Caco-2 (cell line): Measurements from ENCODE around the gene PCSK9. TPM values are rescaled to one million over a fixed set of nuclear protein-coding genes. Genes with fewer than 3 reads are reported as not detected.

Experiments used
- BruUV-seq: library from RNA; stranded (reverse); fragments of 400-500 nt; replicated peaks from 2 replicates; lab custom pipeline; 2021; lab: Mats Ljungman, UMichigan
- CTCF ChIA-PET: fragments of 300-600 bp; sonication (Branson Sonifier 250); formaldehyde crosslinking; loops from one replicate; lab custom pipeline; 2022; ENCODE audit warnings: antibody characterized with exemption; lab: Charles Lee
- POLR2A ChIA-PET: fragments of 300-600 bp; sonication (Branson Sonifier 250); formaldehyde crosslinking; loops from one replicate; lab custom pipeline; 2022; ENCODE audit warnings: antibody characterized with exemption; lab: Charles Lee
- DNase-seq, 2 experiments: peaks; one replicate each; pipeline versions ENCODE4 v3.0.0 to v3.0.0-alpha.2; 2020 to 2022
- H3K27me3 ChIP-seq: replicated peaks from 2 replicates; pipeline ENCODE4 v1.6.0; 2011; ENCODE audit warnings: low read length; ENCODE audit not compliant: control insufficient read depth, insufficient read depth
- H3K36me3 ChIP-seq: 2 replicates; pipeline ENCODE4 v1.5.1; 2011; ENCODE audit warnings: low read length; ENCODE audit not compliant: control insufficient read depth, insufficient read depth
- H3K4me1 ChIP-seq: fragments of 250-450 bp; sonication (Bioruptor Pico); 2 replicates; pipeline ENCODE4 v1.5.1; 2020; ENCODE audit warnings: mild to moderate bottlenecking
- H3K4me3 ChIP-seq: 2 replicates; pipeline ENCODE4 v1.5.1; 2011; ENCODE audit warnings: low read depth, mild to moderate bottlenecking, control low read depth, low read length
- H3K9me3 ChIP-seq: fragments of 250-450 bp; sonication (Bioruptor Pico); 2 replicates; pipeline ENCODE4 v1.5.1; 2020; ENCODE audit warnings: mild to moderate bottlenecking, moderate library complexity
- H3K27ac Mint-ChIP-seq: one replicate; pipeline ENCODE4 v1.8.0; 2022; ENCODE audit warnings: mixed read lengths; ENCODE audit not compliant: unreplicated experiment
- H3K27me3 Mint-ChIP-seq: one replicate; pipeline ENCODE4 v1.8.0; 2022; ENCODE audit warnings: mixed read lengths; ENCODE audit not compliant: insufficient read depth, unreplicated experiment
- H3K36me3 Mint-ChIP-seq: one replicate; pipeline ENCODE4 v1.8.0; 2022; ENCODE audit warnings: mild to moderate bottlenecking, mixed read lengths; ENCODE audit not compliant: insufficient read depth, unreplicated experiment
- H3K4me1 Mint-ChIP-seq: one replicate; pipeline ENCODE4 v1.8.0; 2022; ENCODE audit warnings: low read depth, mixed read lengths; ENCODE audit not compliant: unreplicated experiment
- H3K4me3 Mint-ChIP-seq: one replicate; pipeline ENCODE4 v1.8.0; 2022; ENCODE audit warnings: mild to moderate bottlenecking, moderate library complexity, mixed read lengths; ENCODE audit not compliant: unreplicated experiment
- H3K9me3 Mint-ChIP-seq: one replicate; pipeline ENCODE4 v1.8.0; 2022; ENCODE audit warnings: mixed read lengths; ENCODE audit not compliant: unreplicated experiment
- CTCF ChIP-seq, 2 experiments: fragments of 200-600 bp in 1 of 2; IDR thresholded peaks; 1 replicate in 1 of 2; 2 replicates in 1 of 2; pipeline versions ENCODE4 v1.5.1 to v1.8.0; 2011 to 2022; ENCODE audit warnings: antibody characterized with exemption in 1 of 2, control low read depth in 1 of 2, inconsistent platforms in 1 of 2, low read depth in 1 of 2, low read length in 1 of 2, mild to moderate bottlenecking in 1 of 2, moderate library complexity in 1 of 2; ENCODE audit not compliant: insufficient read depth in 1 of 2, severe bottlenecking in 1 of 2, unreplicated experiment in 1 of 2
- intact Hi-C: fragments of 100-400 bp; cut with micrococcal nuclease; formaldehyde crosslinking; loops from one replicate; pipeline ENCODE4 v1.10.0; 2022; ENCODE audit not compliant: unreplicated experiment
- total RNA-seq: library from RNA; stranded (reverse); gene quantifications from 2 replicates; pipeline ENCODE4 v1.2.3, GENCODE V29; 2022

PCSK9 gene
- total RNA-seq, 1 experiment from 2014 or later = 29.4 TPM

GRCh38 chr1:55055084-55055882 is 15.9 kb downstream of the PCSK9 start:
- no peak for TF ChIP-seq CTCF (IDR thresholded peaks at IDR 0.05; ENCODE audit: insufficient read depth in 1 of 2, low read depth in 1 of 2, low read length in 1 of 2, severe bottlenecking in 1 of 2, unreplicated experiment in 1 of 2)
- Histone ChIP-seq H3K36me3 (no peaks in the 10 kb centered on the region; the same call in 1 of the 2 replicates), H3K4me1 (no peaks in the 10 kb centered on the region), H3K9me3 (no peaks in the 10 kb centered on the region), H3K4me3 (no peak overlapping the region), H3K27me3 (no peaks in the 10 kb centered on the region)
- no peaks in the 10 kb centered on the region for H3K9me3 Mint-ChIP-seq
- DNase-seq = peak in 1 of 2 experiments; percentile 9
- H3K27me3 Mint-ChIP-seq = no peaks in the 10 kb centered on the region
- H3K36me3 Mint-ChIP-seq = peaks cover 27% of the 10 kb centered on the region
- CTCF ChIA-PET = no interaction called here
- H3K4me3 Mint-ChIP-seq = no peak overlapping the region
- intact Hi-C loops = no loop called here
- POLR2A ChIA-PET = interaction anchor here (0.6 kb wide), 1 partner anchor 188 kb away, joined by 3 read pairs; no protein-coding TSS in a partner anchor
- H3K27ac Mint-ChIP-seq = no peak overlapping the region
- no TSS peak for BruUV-seq
- no peaks in the 10 kb centered on the region for H3K4me1 Mint-ChIP-seq

GRCh38 chr1:55055951-55056631 is 16.7 kb downstream of the PCSK9 start:
- H3K9me3 ChIP-seq = no peaks in the 10 kb centered on the region
- H3K4me1 ChIP-seq = no peaks in the 10 kb centered on the region
- no peak overlapping the region for H3K27ac Mint-ChIP-seq
- no TSS peak for BruUV-seq
- ChIA-PET POLR2A (no interaction called here), CTCF (no interaction called here)
- no peaks in the 10 kb centered on the region for H3K9me3 Mint-ChIP-seq
- peaks cover 32% of the 10 kb centered on the region for H3K36me3 Mint-ChIP-seq
- no peaks in the 10 kb centered on the region; the same call in none of the 2 replicates for H3K36me3 ChIP-seq
- no peaks in the 10 kb centered on the region for H3K4me1 Mint-ChIP-seq
- TF ChIP-seq CTCF (IDR thresholded peaks at IDR 0.05; ENCODE audit: insufficient read depth in 1 of 2, low read depth in 1 of 2, low read length in 1 of 2, severe bottlenecking in 1 of 2, unreplicated experiment in 1 of 2) = no peak
- H3K27me3 Mint-ChIP-seq = no peaks in the 10 kb centered on the region
- no peak overlapping the region for H3K4me3 ChIP-seq
- H3K4me3 Mint-ChIP-seq = no peak overlapping the region
- intact Hi-C loops = no loop called here
- DNase-seq = peak in 1 of 2 experiments; percentile 12
- no peaks in the 10 kb centered on the region for H3K27me3 ChIP-seq

- POLR2A ChIA-PET = no interaction called here
- intact Hi-C loops = no loop called here
- no peak for TF ChIP-seq CTCF (IDR thresholded peaks at IDR 0.05; ENCODE audit: insufficient read depth in 1 of 2, low read depth in 1 of 2, low read length in 1 of 2, severe bottlenecking in 1 of 2, unreplicated experiment in 1 of 2)
- Mint-ChIP-seq H3K4me3 (no peak overlapping the region), H3K27me3 (no peaks in the 10 kb centered on the region), H3K4me1 (no peaks in the 10 kb centered on the region), H3K27ac (no peak overlapping the region), H3K36me3 (peaks cover 32% of the 10 kb centered on the region), H3K9me3 (no peaks in the 10 kb centered on the region)
- Histone ChIP-seq H3K9me3 (no peaks in the 10 kb centered on the region), H3K4me1 (no peaks in the 10 kb centered on the region), H3K36me3 (no peaks in the 10 kb centered on the region; the same call in none of the 2 replicates), H3K4me3 (no peak overlapping the region), H3K27me3 (no peaks in the 10 kb centered on the region)
- CTCF ChIA-PET = no interaction called here
- BruUV-seq = no TSS peak
- DNase-seq = peak in 1 of 2 experiments; percentile 17
These were observed 17.3 kb downstream of the PCSK9 start for GRCh38 chr1:55056632-55056992.
